Measurements from ENCODE around the gene ANGEL2.
"Not testable (repeated sequence)": the region's sequence is repeated elsewhere in the genome, so short reads cannot be mapped to it uniquely, and the experiment has no call there.

The ANGEL2 gene

DNA sequence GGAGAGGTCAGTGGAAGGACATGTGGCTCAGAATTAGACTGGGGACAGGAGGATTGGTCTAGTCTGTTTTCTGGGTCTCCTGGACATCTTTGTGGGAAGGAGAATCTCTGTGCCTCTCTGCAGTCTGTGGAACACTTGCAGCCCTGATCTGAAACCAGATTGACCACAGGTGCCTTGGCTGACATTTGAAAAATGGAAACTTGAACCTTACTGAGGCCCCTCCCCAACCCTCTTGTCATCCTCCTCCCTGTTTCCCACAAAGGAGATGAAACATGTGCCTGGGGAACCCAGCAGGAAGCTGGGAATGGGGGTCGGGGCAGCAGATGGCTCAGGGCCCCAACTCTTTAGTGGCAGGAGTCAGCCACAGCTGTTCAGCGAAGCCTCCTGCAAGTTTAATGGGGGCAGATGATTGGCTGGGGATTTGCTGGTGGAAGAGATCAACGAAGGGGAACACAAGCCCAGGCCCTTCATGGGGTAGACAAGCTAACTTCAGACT, 47.3 kb downstream of the ANGEL2 start:
- H3K9me3 ChIP-seq (ENCODE audit: control insufficient read depth, insufficient read depth, low read length) = no peaks in the 10 kb centered on the region
- H3K36me3 ChIP-seq (ENCODE audit: control insufficient read depth, insufficient read depth, low read length) = peaks cover 83% of the 10 kb centered on the region
- no peak overlapping the region for H3K9ac ChIP-seq (ENCODE audit: low read depth, low read length)

DNA sequence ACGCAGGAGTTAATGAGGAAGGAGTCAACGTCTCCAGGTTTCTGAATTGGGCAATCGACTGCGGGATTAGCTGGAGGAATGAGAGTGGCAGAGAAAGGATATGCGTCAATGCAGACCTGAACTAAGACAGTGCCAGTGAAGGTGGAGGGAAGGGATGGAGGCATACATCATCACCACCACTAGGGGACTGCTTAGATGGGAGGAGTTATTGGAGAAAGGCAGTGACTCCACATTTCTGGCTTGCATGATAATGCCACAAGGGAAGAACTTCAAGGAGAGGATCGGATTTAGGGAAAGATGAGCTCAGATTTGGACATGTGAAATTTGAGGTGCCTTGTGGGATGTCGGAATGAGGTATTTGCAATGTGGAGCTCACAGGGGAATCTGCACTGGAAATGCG, 47.9 kb downstream of the ANGEL2 start:
- Histone ChIP-seq H3K4me3 (ENCODE audit: low read depth, low read length) (no peak overlapping the region), H3K9ac (ENCODE audit: low read depth, low read length) (no peak overlapping the region), H3K9me3 (ENCODE audit: control insufficient read depth, insufficient read depth, low read length) (no peaks in the 10 kb centered on the region), H3K27me3 (ENCODE audit: control insufficient read depth, insufficient read depth, low read length) (no peaks in the 10 kb centered on the region), H3K4me1 (ENCODE audit: control insufficient read depth, insufficient read depth, low read length) (peaks cover 12% of the 10 kb centered on the region), H3K36me3 (ENCODE audit: control insufficient read depth, insufficient read depth, low read length) (peaks cover 85% of the 10 kb centered on the region)

More for the DNA sequence above, 47.3 kb downstream of the ANGEL2 start:
- no peak overlapping the region for H3K4me3 ChIP-seq (ENCODE audit: low read depth, low read length)
- H3K4me1 ChIP-seq (ENCODE audit: control insufficient read depth, insufficient read depth, low read length) = peaks cover 12% of the 10 kb centered on the region
- H3K27me3 ChIP-seq (ENCODE audit: control insufficient read depth, insufficient read depth, low read length) = no peaks in the 10 kb centered on the region

DNA sequence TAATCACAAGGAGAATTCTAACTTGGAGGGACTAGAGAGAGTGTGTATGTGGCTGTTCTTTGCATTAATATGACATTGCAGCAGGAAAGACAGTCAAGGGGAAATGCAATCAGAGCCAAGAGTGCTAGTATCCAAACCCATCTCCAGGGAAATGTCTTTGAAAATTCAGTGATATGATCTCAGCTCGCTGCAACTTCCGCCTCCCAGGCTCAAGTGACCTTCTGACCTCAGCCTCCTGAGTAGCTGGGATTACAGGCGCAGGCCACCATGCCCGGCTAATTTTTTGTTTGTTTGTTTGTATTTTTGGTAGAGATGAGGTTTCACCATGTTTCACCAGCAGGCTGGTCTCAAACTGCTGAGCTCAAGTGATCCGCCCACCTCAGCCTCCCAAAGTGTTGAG, 49.1 kb downstream of the ANGEL2 start:
- Histone ChIP-seq H3K27me3 (ENCODE audit: control insufficient read depth, insufficient read depth, low read length) (no peaks in the 10 kb centered on the region), H3K4me3 (ENCODE audit: low read depth, low read length) (no peak overlapping the region), H3K4me1 (ENCODE audit: control insufficient read depth, insufficient read depth, low read length) (peaks cover 12% of the 10 kb centered on the region), H3K9ac (ENCODE audit: low read depth, low read length) (no peak overlapping the region), H3K36me3 (ENCODE audit: control insufficient read depth, insufficient read depth, low read length) (peaks cover 84% of the 10 kb centered on the region), H3K9me3 (ENCODE audit: control insufficient read depth, insufficient read depth, low read length) (no peaks in the 10 kb centered on the region)

DNA sequence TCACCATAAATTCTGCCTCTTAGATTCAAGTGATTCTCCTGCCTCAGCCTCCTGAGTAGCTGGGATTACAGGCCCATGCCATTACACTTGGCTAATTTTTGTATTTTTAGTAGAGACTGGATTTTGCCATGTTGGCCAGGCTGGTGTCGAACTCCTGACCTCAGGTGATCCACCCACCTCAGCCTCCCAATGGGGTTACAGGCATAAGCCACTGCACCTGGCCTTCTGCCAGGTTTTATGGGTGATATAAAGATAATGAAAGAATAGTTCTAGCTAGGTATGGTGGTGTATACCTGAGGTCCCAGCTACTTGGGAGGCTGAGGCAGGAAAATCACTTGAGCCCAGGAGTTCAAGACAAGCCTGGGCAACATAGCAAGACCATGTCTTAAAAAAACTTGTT, 50.7 kb downstream of the ANGEL2 start:
- H3K4me3 ChIP-seq (ENCODE audit: low read depth, low read length); H3K9ac ChIP-seq (ENCODE audit: low read depth, low read length); H3K27me3 ChIP-seq (ENCODE audit: control insufficient read depth, insufficient read depth, low read length); H3K9me3 ChIP-seq (ENCODE audit: control insufficient read depth, insufficient read depth, low read length): not testable (repeated sequence)
- Histone ChIP-seq H3K36me3 (ENCODE audit: control insufficient read depth, insufficient read depth, low read length) (peaks cover 84% of the 10 kb centered on the region), H3K4me1 (ENCODE audit: control insufficient read depth, insufficient read depth, low read length) (peaks cover 12% of the 10 kb centered on the region)

DNA sequence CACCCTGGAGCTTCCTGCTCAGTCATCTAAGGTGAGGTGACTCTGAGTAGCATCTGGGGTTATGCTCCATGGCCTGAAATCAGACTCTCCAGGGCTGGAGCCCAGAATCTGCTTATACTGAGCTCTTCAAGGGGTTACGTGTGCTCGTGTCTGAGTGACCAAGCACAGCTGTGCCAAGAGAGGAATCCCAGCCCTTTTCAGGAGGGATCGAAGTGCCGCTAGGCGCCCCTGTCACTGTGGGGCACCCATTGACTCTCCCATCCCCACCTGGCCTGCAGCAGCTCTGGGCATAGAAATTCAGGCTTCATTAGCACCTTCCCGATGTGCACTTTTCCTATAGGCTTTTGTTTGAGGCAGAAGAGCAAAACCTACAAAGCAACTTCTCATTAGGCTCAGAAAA, 51.6 kb downstream of the ANGEL2 start:
- no peak overlapping the region for H3K9ac ChIP-seq (ENCODE audit: low read depth, low read length)
- no peaks in the 10 kb centered on the region for H3K9me3 ChIP-seq (ENCODE audit: control insufficient read depth, insufficient read depth, low read length)
- no peaks in the 10 kb centered on the region for H3K27me3 ChIP-seq (ENCODE audit: control insufficient read depth, insufficient read depth, low read length)
- peaks cover 88% of the 10 kb centered on the region for H3K36me3 ChIP-seq (ENCODE audit: control insufficient read depth, insufficient read depth, low read length)
- H3K4me1 ChIP-seq (ENCODE audit: control insufficient read depth, insufficient read depth, low read length) = peaks cover 12% of the 10 kb centered on the region
- H3K4me3 ChIP-seq (ENCODE audit: low read depth, low read length) = no peak overlapping the region

DNA sequence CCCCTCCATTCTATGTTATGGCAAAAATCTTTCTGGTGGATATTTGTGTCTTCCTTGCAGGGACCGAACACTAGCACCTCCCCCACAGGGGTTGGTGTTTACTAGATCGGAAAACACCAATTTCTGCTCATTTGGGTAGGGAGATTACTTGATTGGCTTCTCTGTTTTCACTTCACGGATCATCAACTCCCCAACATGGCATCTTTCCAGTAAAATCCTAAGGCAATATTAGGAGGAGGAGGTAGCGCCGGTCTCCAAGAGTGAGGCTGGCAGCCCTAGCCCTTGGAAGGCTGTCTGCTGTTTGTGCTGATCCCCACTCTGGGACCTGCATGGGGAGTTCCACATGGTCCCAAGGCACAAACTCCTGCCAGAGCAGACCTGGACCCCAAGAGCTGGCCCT, 53.2 kb downstream of the ANGEL2 start:
- Histone ChIP-seq H3K27me3 (ENCODE audit: control insufficient read depth, insufficient read depth, low read length) (no peaks in the 10 kb centered on the region), H3K9ac (ENCODE audit: low read depth, low read length) (no peak overlapping the region), H3K4me1 (ENCODE audit: control insufficient read depth, insufficient read depth, low read length) (peaks cover 5% of the 10 kb centered on the region), H3K36me3 (ENCODE audit: control insufficient read depth, insufficient read depth, low read length) (peaks cover 91% of the 10 kb centered on the region), H3K9me3 (ENCODE audit: control insufficient read depth, insufficient read depth, low read length) (no peaks in the 10 kb centered on the region), H3K4me3 (ENCODE audit: low read depth, low read length) (no peak overlapping the region)

DNA sequence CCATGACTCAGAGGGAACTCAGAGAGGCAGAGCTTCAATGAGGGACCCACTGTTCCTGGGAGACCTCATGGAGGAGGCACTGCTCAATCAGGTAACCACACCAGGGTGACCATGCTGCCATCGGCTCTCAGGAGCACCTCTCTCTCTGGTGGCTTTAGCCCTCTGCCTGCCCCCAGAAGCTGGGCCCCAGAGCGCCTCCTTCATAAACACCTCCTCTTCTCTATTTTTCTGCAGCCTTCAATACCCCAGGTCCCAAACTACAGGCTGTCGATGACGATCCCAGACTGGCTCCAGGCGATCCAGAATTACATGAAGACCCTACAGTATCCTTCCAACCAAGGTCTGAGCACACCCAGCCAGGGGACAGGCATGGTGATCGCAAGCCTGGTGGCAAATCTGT, 54.7 kb downstream of the ANGEL2 start:
- H3K9me3 ChIP-seq (ENCODE audit: control insufficient read depth, insufficient read depth, low read length) = no peaks in the 10 kb centered on the region
- H3K4me1 ChIP-seq (ENCODE audit: control insufficient read depth, insufficient read depth, low read length) = peaks cover 2% of the 10 kb centered on the region
- no peaks in the 10 kb centered on the region for H3K27me3 ChIP-seq (ENCODE audit: control insufficient read depth, insufficient read depth, low read length)
- peaks cover 84% of the 10 kb centered on the region for H3K36me3 ChIP-seq (ENCODE audit: control insufficient read depth, insufficient read depth, low read length)
- no peak overlapping the region for H3K9ac ChIP-seq (ENCODE audit: low read depth, low read length)
- no peak overlapping the region for H3K4me3 ChIP-seq (ENCODE audit: low read depth, low read length)

DNA sequence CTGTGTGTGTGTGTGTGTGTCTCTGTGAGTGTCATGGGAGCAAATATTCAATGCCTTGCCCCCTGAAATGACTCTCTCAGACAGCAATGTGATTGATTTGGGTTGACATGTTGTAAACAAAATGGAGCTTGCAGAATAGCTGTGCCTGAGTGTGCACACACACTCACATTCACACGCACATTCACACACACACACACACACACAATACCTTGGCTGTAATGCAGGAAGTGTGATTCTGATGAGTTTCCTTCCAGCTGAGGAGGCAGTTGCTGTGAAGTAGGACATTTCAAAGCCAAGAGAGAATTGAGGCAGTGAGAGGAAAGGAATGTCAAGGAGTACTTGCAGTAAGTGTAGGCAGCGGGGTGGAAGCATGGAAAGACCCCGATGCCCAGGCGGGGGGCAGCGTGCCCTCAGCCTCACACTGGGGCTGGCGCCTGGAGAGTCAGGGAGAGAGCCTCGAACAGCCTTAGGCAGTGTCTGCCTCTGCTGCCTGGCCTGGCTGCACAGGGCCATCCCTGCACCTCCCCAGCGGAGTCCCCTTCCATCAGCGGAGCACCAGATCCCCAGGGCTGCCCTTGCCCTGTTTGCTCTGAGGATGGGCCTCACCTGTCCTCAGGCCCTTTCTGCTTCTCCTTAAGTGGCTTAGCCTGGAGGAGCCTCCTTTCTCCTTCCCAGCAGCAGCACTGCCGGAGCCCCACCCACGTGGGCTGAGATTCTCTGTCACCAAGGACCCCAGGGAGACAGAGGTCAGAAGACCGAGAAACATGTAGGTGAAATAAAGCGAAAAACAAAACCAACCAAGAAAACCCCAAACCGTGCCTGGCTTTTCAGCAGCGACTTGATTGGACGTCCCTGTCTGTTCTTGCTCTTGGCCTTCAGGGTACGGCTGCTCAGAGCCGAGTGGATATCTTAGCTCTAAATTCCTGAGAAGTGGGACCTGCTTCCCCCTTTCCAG, 56.1 kb downstream of the ANGEL2 start:
- peaks cover 81% of the 10 kb centered on the region for H3K36me3 ChIP-seq (ENCODE audit: control insufficient read depth, insufficient read depth, low read length)
- H3K9ac ChIP-seq (ENCODE audit: low read depth, low read length) = no peak overlapping the region
- H3K4me3 ChIP-seq (ENCODE audit: low read depth, low read length) = no peak overlapping the region

DNA sequence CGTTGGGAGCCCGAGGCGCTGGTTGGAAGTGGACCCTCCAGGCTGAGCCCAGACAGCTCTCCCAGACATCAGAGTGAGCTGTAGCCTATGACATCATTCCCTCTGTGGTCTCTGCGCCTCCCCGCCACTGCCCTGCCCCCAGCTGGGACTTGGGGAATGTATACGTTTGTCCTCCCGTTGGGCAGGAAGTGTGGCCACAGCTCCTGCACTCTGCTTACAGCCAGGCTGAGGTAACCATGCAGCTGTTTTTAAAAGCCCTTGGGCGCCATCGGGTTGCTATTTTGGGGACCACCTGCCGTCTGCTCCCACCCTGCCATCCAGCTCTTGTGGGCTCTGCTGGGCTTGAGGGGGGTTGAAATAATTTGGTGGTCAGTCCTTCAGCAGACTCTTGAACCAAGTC, 57.5 kb downstream of the ANGEL2 start:
- no peak overlapping the region for H3K9ac ChIP-seq (ENCODE audit: low read depth, low read length)
- H3K9me3 ChIP-seq (ENCODE audit: control insufficient read depth, insufficient read depth, low read length) = no peaks in the 10 kb centered on the region
- H3K4me1 ChIP-seq (ENCODE audit: control insufficient read depth, insufficient read depth, low read length) = peaks cover 5% of the 10 kb centered on the region
- peaks cover 79% of the 10 kb centered on the region for H3K36me3 ChIP-seq (ENCODE audit: control insufficient read depth, insufficient read depth, low read length)
- no peaks in the 10 kb centered on the region for H3K27me3 ChIP-seq (ENCODE audit: control insufficient read depth, insufficient read depth, low read length)
- no peak overlapping the region for H3K4me3 ChIP-seq (ENCODE audit: low read depth, low read length)

More for the DNA sequence above, 56.1 kb downstream of the ANGEL2 start:
- H3K27me3 ChIP-seq (ENCODE audit: control insufficient read depth, insufficient read depth, low read length) = no peaks in the 10 kb centered on the region
- peaks cover 2% of the 10 kb centered on the region for H3K4me1 ChIP-seq (ENCODE audit: control insufficient read depth, insufficient read depth, low read length)
- no peaks in the 10 kb centered on the region for H3K9me3 ChIP-seq (ENCODE audit: control insufficient read depth, insufficient read depth, low read length)

DNA sequence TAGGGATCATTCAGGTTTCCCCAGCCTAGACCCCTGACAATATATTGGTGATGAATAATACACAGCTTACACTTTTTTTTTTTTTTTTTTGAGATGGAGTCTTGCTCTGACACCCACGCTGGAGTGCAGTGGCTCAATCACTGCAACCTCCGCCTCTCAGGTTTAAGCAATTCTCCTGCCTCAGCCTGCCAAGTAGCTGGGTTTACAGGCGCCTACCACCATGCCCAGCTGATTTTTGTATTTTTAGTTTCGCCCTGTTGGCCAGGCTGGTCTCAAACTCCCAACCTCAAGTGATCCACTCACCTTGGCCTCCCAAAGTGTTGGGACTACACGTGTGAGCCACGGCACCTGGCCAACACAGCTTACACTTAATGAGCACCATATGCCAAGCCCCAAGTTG, 58.1 kb downstream of the ANGEL2 start:
- Histone ChIP-seq H3K4me1 (ENCODE audit: control insufficient read depth, insufficient read depth, low read length) (peaks cover 10% of the 10 kb centered on the region), H3K9ac (ENCODE audit: low read depth, low read length) (no peak overlapping the region), H3K36me3 (ENCODE audit: control insufficient read depth, insufficient read depth, low read length) (peaks cover 80% of the 10 kb centered on the region), H3K4me3 (ENCODE audit: low read depth, low read length) (no peak overlapping the region), H3K27me3 (ENCODE audit: control insufficient read depth, insufficient read depth, low read length) (no peaks in the 10 kb centered on the region), H3K9me3 (ENCODE audit: control insufficient read depth, insufficient read depth, low read length) (no peaks in the 10 kb centered on the region)

DNA sequence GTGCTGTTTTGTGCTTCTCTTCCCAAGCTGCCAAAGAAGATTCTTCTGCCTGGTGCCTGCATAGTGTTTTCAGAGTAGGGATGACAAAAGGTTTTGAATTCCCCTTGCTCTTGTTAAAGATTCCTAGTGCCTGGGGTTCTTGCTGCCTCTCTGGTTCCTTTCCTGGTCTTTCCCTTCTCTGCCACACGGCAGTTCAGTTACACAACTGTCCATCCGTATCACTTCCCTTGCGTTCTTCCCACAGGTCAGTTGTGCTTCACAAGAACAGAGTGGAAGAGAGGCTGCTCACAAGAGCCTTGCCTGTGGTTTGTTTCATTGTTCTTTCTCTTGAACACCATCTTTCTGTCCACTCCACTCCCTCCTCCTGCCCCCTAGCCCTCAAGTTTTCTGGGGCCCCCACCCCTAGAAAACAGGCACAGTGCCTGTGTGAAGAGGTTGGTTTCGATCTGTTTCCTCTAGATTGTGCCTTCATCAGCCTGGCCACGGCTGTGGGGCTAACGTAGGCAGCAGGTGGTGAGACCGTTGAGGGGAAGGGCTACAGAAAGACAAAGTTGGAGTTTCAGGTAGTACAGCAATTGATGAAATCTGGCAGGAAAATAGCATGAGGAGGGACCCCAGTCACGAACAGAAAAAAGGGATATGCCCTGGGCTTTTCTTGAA, 59.6 kb downstream of the ANGEL2 start:
- Histone ChIP-seq H3K4me3 (ENCODE audit: low read depth, low read length) (no peak overlapping the region), H3K9me3 (ENCODE audit: control insufficient read depth, insufficient read depth, low read length) (no peaks in the 10 kb centered on the region), H3K27me3 (ENCODE audit: control insufficient read depth, insufficient read depth, low read length) (no peaks in the 10 kb centered on the region), H3K36me3 (ENCODE audit: control insufficient read depth, insufficient read depth, low read length) (peaks cover 78% of the 10 kb centered on the region), H3K4me1 (ENCODE audit: control insufficient read depth, insufficient read depth, low read length) (peaks cover 19% of the 10 kb centered on the region), H3K9ac (ENCODE audit: low read depth, low read length) (no peak overlapping the region)

DNA sequence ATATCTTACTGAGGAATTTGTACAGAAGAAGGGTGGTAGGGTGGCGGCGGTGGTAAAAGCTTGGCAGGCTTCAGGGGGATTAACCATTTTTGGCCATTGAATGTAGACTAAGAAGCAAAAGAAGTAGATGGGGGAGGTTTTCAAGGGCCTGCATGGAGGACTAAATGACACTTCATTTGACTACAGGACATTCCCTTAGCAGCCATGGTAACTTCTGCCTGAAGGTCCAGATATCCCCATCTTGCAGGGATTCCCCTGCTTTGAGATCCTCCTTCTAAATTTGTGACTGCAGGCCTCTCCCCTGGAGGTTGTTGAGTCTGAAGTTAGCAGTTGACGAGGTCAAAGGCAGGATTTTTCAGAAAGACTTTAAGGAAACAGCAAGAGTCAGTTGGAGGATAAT, 60.6 kb downstream of the ANGEL2 start:
- no peaks in the 10 kb centered on the region for H3K9me3 ChIP-seq (ENCODE audit: control insufficient read depth, insufficient read depth, low read length)
- no peak overlapping the region for H3K9ac ChIP-seq (ENCODE audit: low read depth, low read length)
- H3K4me3 ChIP-seq (ENCODE audit: low read depth, low read length) = no peak overlapping the region
- peaks cover 20% of the 10 kb centered on the region for H3K4me1 ChIP-seq (ENCODE audit: control insufficient read depth, insufficient read depth, low read length)
- H3K36me3 ChIP-seq (ENCODE audit: control insufficient read depth, insufficient read depth, low read length) = peaks cover 68% of the 10 kb centered on the region
- H3K27me3 ChIP-seq (ENCODE audit: control insufficient read depth, insufficient read depth, low read length) = no peaks in the 10 kb centered on the region

All from iPS-15b (cell line).